ENCODE data around the gene SHC4. TPM values are rescaled to one million over a fixed set of nuclear protein-coding genes. Genes with fewer than 3 reads are reported as not detected.

Gene SHC4
- total RNA-seq, 4 donors from 2014 or later: 1.8 to 2.3 (median 2.1) TPM

GRCh38 chr15:48966595-48967301, 3.0 kb upstream of the SHC4 start:
- Histone ChIP-seq H3K4me3 (no peak overlapping the region), H3K36me3 (no peaks in the 10 kb centered on the region), H3K27me3 (no peaks in the 10 kb centered on the region), H3K9me3 (no peaks in the 10 kb centered on the region), H3K27ac (replicated peaks in 1 of 4) (no peak overlapping the region), H3K4me1 (peaks cover 14 to 25% (median 23%) of the 10 kb centered on the region in 4 donors)
- 66% methylated on average over 2 of the region's 2 CpGs for WGBS
- peak; percentile 42 for DNase-seq (ENCODE audit: extremely low spot score)
- intact Hi-C loops (cut with DNase I): no loop called here
- no peak for TF ChIP-seq CTCF (IDR thresholded peaks at IDR 0.05)
- no peak for TF ChIP-seq EP300 (IDR thresholded peaks at IDR 0.05)
- TF ChIP-seq POLR2A (IDR thresholded peaks at IDR 0.05; ENCODE audit: low read depth): no peak
- no peak for TF ChIP-seq POLR2AphosphoS5 (IDR thresholded peaks at IDR 0.05)

- H3K9me3 ChIP-seq: no peaks in the 10 kb centered on the region
- no peak overlapping the region for H3K4me3 ChIP-seq
- no peaks in the 10 kb centered on the region for H3K36me3 ChIP-seq
- H3K27me3 ChIP-seq: no peaks in the 10 kb centered on the region
- no peak for DNase-seq (ENCODE audit: extremely low spot score)
- no peak for TF ChIP-seq CTCF (IDR thresholded peaks at IDR 0.05)
- TF ChIP-seq EP300 (IDR thresholded peaks at IDR 0.05): no peak
- TF ChIP-seq POLR2A (IDR thresholded peaks at IDR 0.05; ENCODE audit: low read depth): no peak
- TF ChIP-seq POLR2AphosphoS5 (IDR thresholded peaks at IDR 0.05): no peak
- intact Hi-C loops (cut with DNase I): no loop called here
- H3K4me1 ChIP-seq: peaks cover 14 to 25% (median 23%) of the 10 kb centered on the region in 4 donors
- no peak overlapping the region for H3K27ac ChIP-seq (replicated peaks in 1 of 4)
Observed at GRCh38 chr15:48965972-48966371, 2.3 kb upstream of the SHC4 start.

- WGBS: 90% methylated on average over 2 of the region's 2 CpGs
- intact Hi-C loops (cut with DNase I): loop anchor here (5.0 kb wide), 1 partner anchor 88 kb away; the partner anchor contains the start of gene EID1
- Histone ChIP-seq H3K4me1 (peaks cover 14 to 25% (median 23%) of the 10 kb centered on the region in 4 donors), H3K9me3 (no peaks in the 10 kb centered on the region), H3K36me3 (no peaks in the 10 kb centered on the region), H3K4me3 (no peak overlapping the region), H3K27me3 (no peaks in the 10 kb centered on the region), H3K27ac (replicated peaks in 1 of 4) (no peak overlapping the region)
- TF ChIP-seq POLR2A (IDR thresholded peaks at IDR 0.05; ENCODE audit: low read depth) (no peak), CTCF (IDR thresholded peaks at IDR 0.05) (no peak), POLR2AphosphoS5 (IDR thresholded peaks at IDR 0.05) (no peak), EP300 (IDR thresholded peaks at IDR 0.05) (no peak)
- no peak for DNase-seq (ENCODE audit: extremely low spot score)
Observed at GRCh38 chr15:48964898-48965297, 1.2 kb upstream of the SHC4 start.

GRCh38 chr15:48962662-48963523, 826 bp downstream of the SHC4 start:
- Histone ChIP-seq H3K27me3 (no peaks in the 10 kb centered on the region), H3K4me1 (peaks cover 14 to 25% (median 23%) of the 10 kb centered on the region in 4 donors), H3K27ac (replicated peaks in 1 of 4) (peak overlapping the region in 3 of 4 donors; percentile 25 to 47 (median 42)), H3K4me3 (peak overlapping the region; percentile 57 to 63 (median 60)), H3K9me3 (no peaks in the 10 kb centered on the region), H3K36me3 (no peaks in the 10 kb centered on the region)
- TF ChIP-seq POLR2A (IDR thresholded peaks at IDR 0.05; ENCODE audit: low read depth): no peak
- TF ChIP-seq CTCF (IDR thresholded peaks at IDR 0.05): no peak
- no peak for TF ChIP-seq EP300 (IDR thresholded peaks at IDR 0.05)
- no peak for TF ChIP-seq POLR2AphosphoS5 (IDR thresholded peaks at IDR 0.05)
- whole genome bisulfite sequencing: 2% methylated on average over 19 of the region's 54 CpGs
- no peak for DNase-seq (ENCODE audit: extremely low spot score)
- intact Hi-C loops (cut with DNase I): loop anchor here (5.0 kb wide), 1 partner anchor 86 kb away; the partner anchor contains the start of gene EID1

Data from esophagus muscularis mucosa (tissue), 4 donors.